Activated CD4-positive, alpha-beta memory T cell treated with anti-CD3 and anti-CD28 coated beads for 36 hours (primary cell): ENCODE data around the gene GTF2H4. TPM values are rescaled to one million over a fixed set of nuclear protein-coding genes. Genes with fewer than 3 reads are reported as not detected.

Source experiments
- CTCF ChIA-PET: fragments of 350-600 bp; sonication (Branson Sonifier 250); formaldehyde crosslinking; loops from one replicate; lab custom pipeline; 2021; ENCODE audit warnings: antibody characterized with exemption, inconsistent platforms; lab: Charles Lee
- POLR2A ChIA-PET: fragments of 350-600 bp; sonication (Branson Sonifier 250); formaldehyde crosslinking; loops from one replicate; lab custom pipeline; 2021; ENCODE audit warnings: antibody characterized with exemption; lab: Charles Lee
- DNase-seq: peaks from one replicate; pipeline ENCODE4 v3.0.0-alpha.2; 2020
- H3K27ac Mint-ChIP-seq: one replicate; pipeline ENCODE4 v1.8.0; 2021; ENCODE audit warnings: mixed read lengths
- H3K27me3 Mint-ChIP-seq: one replicate; pipeline ENCODE4 v1.8.0; 2021; ENCODE audit warnings: mixed read lengths
- H3K36me3 Mint-ChIP-seq: one replicate; pipeline ENCODE4 v1.8.0; 2021; ENCODE audit warnings: mixed read lengths
- H3K4me1 Mint-ChIP-seq: one replicate; pipeline ENCODE4 v1.8.0; 2021; ENCODE audit warnings: low read depth, mixed read lengths
- H3K4me3 Mint-ChIP-seq: one replicate; pipeline ENCODE4 v1.8.0; 2021; ENCODE audit warnings: mild to moderate bottlenecking, mixed read lengths
- H3K9me3 Mint-ChIP-seq: one replicate; pipeline ENCODE4 v1.8.0; 2021; ENCODE audit warnings: mixed read lengths
- intact Hi-C: fragments of 100-400 bp; cut with micrococcal nuclease; formaldehyde crosslinking; loops from one replicate; pipeline ENCODE4 v1.15.1; 2023
- total RNA-seq, 2 experiments: library from RNA; stranded (reverse); gene quantifications; one replicate each; pipeline ENCODE4 v1.2.3, GENCODE V29; 2021

The GTF2H4 gene
- total RNA-seq, 2 experiments from 2014 or later = 35.2 to 39.2 TPM

DNA sequence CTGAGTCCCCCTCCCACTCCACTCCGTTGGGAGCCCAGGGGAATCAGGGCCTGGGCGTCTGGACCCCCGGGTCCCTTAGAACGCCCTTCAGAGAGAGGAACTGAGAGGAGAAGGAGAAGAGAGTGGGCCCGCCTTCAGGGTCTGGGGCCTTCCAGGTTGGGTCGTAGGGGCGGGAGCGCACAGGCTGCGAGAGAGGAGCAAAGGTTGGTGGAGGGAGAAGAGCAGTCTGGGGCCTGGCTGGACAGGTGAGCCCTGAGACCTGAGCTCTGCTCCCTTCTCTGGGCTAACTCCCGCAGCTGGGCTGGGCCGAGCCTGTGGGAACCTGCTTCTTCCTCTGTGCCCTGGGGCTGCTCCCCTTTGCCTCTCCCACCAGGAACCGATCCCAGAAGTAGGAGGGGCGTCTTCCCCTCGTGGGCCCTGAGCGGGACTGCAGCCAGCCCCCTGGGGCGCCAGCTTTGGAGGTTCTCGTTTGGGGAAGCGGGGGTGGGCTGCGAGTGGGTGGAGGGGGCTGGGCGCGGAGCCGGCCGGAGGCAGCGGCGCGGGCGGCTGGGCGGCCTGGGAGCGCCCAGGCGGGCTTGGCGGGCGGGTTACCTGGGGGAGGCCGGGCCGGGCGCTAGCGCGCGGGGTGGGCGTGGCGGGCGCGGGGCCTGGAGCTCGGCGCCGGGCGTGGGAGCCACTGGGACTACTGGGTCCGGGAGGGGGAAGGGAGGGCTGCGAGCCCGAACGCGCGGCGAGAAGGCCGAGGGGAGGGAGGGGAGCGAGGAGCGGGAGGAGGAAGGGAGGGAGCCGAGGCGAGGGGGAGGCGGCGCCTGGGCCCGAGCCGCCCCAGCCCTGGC, 24.1 kb upstream of the GTF2H4 start, which contains the start of gene DDR1:
DDR1 (plus strand) TSS at position 835 of the 836 bp plus-strand sequence. CDS start 4,211 bp downstream, outside the sequence.
- CTCF ChIA-PET = interaction anchor here (0.6 to 1.7 kb wide), 5 partner anchors 55 to 203 kb away, joined by 3 to 11 read pairs (median 6); no protein-coding TSS in a partner anchor
- Mint-ChIP-seq H3K27ac (no peak within 1 kb of the TSS), H3K27me3 (no peaks in the 10 kb centered on the region), H3K9me3 (no peaks in the 10 kb centered on the region), H3K4me3 (peak within 1 kb of the TSS; percentile 70), H3K36me3 (no peaks in the 10 kb centered on the region), H3K4me1 (peaks cover 25% of the 10 kb centered on the region)
- intact Hi-C loops = no loop called here
- DNase-seq = peak; percentile 61
- POLR2A ChIA-PET = interaction anchor here (0.7 to 1.0 kb wide), 3 partner anchors 30 to 55 kb away, joined by 3 to 4 read pairs (median 3); partner anchors contain the start of gene VARS2

DNA sequence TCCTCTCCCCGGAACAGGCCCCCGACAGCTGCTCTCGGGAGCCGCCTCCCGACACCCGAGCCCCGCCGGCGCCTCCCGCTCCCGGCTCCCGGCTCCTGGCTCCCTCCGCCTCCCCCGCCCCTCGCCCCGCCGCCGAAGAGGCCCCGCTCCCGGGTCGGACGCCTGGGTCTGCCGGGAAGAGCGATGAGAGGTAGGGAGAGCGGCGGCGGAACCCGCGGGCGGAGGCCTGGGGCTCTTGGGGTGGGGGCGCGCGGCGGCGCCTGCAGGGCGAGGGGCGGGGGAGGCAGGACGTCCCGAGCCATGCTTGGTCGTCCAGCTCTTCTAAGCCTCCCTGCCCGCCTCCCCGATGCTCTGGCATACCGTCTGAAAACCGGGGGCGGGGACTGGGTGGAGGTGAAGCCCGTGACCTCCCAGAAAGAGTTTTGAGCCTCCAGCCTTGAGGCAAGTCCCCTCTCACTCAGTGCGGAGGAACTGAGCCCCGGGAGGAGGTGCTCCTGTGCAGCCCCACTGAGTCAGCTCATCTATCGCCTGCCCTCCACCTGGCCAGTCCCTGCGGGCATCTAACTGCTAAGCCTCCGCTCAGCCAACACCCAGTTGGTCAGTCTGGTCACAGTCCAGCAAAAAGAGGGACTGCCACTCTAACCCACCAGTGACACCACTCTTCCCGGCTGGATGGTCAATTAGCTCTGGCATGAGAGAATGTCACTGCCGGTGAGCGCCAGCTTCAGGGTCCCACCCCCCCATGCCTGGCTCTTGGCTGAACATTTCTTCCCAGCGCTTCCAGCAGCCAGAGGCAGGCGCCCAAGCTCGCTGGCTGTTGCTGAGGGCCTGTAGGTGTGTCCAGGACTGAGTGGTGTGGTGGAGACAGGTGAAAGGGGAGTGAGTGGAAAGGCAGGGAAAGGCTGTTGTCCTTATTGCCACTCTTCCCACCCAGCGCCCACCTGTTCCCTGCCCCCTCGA, 23.2 kb upstream of the GTF2H4 start:
- DNase-seq = peak; percentile 66
- intact Hi-C loops = no loop called here
- H3K4me1 Mint-ChIP-seq = peaks cover 25% of the 10 kb centered on the region
- CTCF ChIA-PET = interaction anchor here (0.6 to 1.7 kb wide), 7 partner anchors 56 to 205 kb away, joined by 3 to 11 read pairs (median 4); no protein-coding TSS in a partner anchor
- H3K9me3 Mint-ChIP-seq = no peaks in the 10 kb centered on the region
- H3K27me3 Mint-ChIP-seq = no peaks in the 10 kb centered on the region
- POLR2A ChIA-PET = interaction anchor here (0.7 to 1.0 kb wide), 3 partner anchors 29 to 56 kb away, joined by 3 to 4 read pairs (median 3); partner anchors contain the start of gene VARS2
- H3K4me3 Mint-ChIP-seq = peak overlapping the region; percentile 70
- H3K36me3 Mint-ChIP-seq = no peaks in the 10 kb centered on the region
- H3K27ac Mint-ChIP-seq = no peak overlapping the region

DNA sequence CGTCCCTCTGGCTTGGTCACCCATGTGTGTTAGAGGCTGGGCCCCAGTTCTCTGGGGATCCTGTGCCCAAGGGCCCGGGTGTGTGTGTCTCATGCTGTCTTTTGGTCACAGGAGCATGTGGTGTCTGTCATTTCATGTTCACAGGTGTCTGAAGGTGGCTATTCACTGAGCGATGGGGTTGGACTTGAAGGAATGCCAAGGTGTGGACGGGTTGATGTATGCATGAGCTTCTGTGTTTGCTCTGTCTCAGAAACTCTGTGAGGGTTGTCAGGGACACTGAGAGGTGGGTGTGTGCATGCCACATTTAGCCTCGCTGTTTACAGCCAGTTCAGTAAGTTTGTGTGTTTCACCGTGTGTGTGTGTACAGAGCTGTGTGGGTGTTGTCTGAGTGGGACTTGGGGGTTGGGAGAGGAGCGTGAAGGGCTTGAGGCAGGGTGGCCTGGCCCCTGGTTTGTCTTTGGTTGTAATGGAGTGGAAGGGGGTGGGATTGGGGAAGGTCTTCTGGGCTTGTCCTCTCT, 22.5 kb upstream of the GTF2H4 start:
- H3K27ac Mint-ChIP-seq = no peak overlapping the region
- peaks cover 25% of the 10 kb centered on the region for H3K4me1 Mint-ChIP-seq
- no peaks in the 10 kb centered on the region for H3K36me3 Mint-ChIP-seq
- no peak for DNase-seq
- intact Hi-C loops = no loop called here
- ChIA-PET POLR2A (no interaction called here), CTCF (interaction anchor here (1.2 to 1.5 kb wide), 2 partner anchors 155 to 206 kb away, joined by 3 read pairs; no protein-coding TSS in a partner anchor)
- no peaks in the 10 kb centered on the region for H3K9me3 Mint-ChIP-seq
- H3K27me3 Mint-ChIP-seq = no peaks in the 10 kb centered on the region
- H3K4me3 Mint-ChIP-seq = peak overlapping the region; percentile 70

DNA sequence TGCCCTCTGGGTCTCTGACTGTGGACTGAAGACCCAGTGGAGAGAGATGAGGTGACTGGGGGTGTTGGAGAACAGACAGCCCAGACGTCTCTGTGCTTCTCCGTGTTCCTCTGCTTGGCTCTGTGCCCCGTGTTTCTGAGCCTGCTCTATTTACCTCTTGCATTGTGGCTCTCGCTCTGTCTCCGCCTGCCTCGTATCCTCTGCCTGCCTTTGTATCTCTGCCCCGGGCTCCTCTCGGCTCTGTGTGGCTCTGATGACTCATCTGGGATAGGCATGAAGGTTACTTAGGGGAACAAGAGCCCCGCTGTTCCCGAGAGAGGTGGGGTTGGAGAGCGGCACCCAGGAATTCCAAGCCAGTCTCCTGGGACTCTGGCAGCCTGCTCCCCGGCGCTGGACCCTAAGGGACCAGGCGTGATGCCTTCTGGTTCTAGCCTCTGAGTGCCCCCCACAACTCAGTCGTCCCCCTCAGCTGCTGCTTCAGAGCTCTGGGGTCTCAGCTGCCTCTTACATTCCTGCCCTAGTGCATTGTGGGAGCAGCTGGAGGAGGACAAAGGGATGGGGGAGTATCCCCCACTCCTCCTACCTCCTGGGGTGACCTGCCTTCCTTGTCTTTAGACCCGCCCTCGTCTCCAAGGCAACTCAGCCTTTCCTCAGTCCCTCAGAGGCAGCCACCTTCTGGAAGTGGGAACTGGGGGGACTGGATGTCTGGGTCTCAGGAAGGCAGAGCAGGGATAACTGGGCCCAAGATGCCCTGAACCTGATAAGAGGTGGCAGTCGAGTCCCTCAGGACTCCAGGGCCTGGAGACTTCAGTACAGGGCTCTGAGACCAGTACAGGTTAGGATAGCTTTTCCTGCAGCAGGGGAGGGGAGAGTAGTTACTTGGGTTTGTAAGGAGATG, 21.8 kb upstream of the GTF2H4 start:
- Mint-ChIP-seq H3K9me3 (no peaks in the 10 kb centered on the region), H3K27ac (no peak overlapping the region), H3K27me3 (no peaks in the 10 kb centered on the region), H3K36me3 (no peaks in the 10 kb centered on the region), H3K4me1 (peaks cover 25% of the 10 kb centered on the region), H3K4me3 (peak overlapping the region; percentile 70)
- ChIA-PET POLR2A (no interaction called here), CTCF (interaction anchor here (0.9 to 1.5 kb wide), 2 partner anchors 156 to 193 kb away, joined by 3 to 4 read pairs; no protein-coding TSS in a partner anchor)
- peak; percentile 38 for DNase-seq
- intact Hi-C loops = no loop called here

DNA sequence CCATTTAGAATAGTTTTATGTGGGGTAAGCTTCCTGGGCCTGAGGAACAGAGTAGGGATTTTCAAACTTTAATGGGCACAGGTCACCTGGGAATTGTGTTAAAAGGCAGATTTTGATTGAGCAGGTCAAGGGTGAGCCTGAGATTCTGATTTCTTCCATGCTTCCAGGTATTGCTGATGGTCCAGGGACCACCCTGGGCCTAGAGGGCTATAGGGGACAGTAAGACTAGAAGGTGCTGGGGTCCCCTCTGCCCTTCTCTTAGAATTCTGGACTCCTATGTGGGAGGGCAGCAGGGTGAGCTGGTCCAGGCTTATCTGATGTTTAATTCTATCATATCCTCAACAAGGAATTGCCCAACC, 21.1 kb upstream of the GTF2H4 start:
- intact Hi-C loops = no loop called here
- Mint-ChIP-seq H3K27ac (no peak overlapping the region), H3K27me3 (no peaks in the 10 kb centered on the region), H3K9me3 (no peaks in the 10 kb centered on the region), H3K36me3 (no peaks in the 10 kb centered on the region), H3K4me3 (no peak overlapping the region), H3K4me1 (peaks cover 25% of the 10 kb centered on the region)
- DNase-seq = no peak
- POLR2A ChIA-PET = no interaction called here
- CTCF ChIA-PET = interaction anchor here (0.9 kb wide), 1 partner anchor 193 kb away, joined by 4 read pairs; no protein-coding TSS in a partner anchor

DNA sequence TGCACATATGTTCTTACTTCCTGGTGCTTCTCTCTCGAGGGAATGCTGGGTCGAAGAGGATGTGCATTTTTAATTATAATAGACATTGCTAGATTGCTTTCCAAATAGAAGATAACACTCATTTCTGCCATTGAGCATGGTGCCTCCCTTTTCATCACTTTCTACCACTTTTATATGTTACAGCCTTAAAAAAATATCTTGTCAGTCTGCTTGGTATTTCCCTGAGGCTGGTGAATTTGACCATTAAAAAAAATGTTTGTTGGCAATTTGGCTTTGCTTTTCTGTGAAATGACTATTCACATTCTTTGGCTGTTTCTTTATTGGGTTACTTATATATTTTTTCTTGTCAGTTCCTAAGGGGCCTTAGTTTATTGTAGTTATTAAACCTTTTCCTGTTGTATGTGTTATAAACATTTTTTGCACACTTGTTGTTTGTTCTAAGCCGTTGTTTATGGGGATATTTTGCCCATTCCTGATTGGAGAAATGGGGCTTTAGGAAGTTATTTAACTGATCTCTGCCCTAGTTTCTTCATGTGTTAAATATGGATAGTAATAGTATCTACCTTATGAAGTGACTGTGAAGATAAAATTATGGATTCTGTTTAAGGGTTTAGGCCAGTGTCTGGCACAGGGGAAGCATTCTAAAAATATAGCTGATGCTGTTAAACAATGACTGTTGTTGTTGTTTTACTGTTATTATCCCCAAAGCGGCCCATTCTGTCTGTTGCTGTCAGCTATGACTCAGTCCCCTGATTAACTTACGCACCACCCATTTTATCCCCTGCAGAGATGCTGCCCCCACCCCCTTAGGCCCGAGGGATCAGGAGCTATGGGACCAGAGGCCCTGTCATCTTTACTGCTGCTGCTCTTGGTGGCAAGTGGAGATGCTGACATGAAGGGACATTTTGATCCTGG, 19.8 kb upstream of the GTF2H4 start:
- H3K4me1 Mint-ChIP-seq = peaks cover 22% of the 10 kb centered on the region
- CTCF ChIA-PET = interaction anchor here (1.3 to 1.5 kb wide), 2 partner anchors 192 to 199 kb away, joined by 4 read pairs; no protein-coding TSS in a partner anchor
- no peak overlapping the region for H3K4me3 Mint-ChIP-seq
- no peaks in the 10 kb centered on the region for H3K9me3 Mint-ChIP-seq
- no peak for DNase-seq
- intact Hi-C loops = no loop called here
- H3K27me3 Mint-ChIP-seq = no peaks in the 10 kb centered on the region
- no peaks in the 10 kb centered on the region for H3K36me3 Mint-ChIP-seq
- H3K27ac Mint-ChIP-seq = no peak overlapping the region
- POLR2A ChIA-PET = no interaction called here

DNA sequence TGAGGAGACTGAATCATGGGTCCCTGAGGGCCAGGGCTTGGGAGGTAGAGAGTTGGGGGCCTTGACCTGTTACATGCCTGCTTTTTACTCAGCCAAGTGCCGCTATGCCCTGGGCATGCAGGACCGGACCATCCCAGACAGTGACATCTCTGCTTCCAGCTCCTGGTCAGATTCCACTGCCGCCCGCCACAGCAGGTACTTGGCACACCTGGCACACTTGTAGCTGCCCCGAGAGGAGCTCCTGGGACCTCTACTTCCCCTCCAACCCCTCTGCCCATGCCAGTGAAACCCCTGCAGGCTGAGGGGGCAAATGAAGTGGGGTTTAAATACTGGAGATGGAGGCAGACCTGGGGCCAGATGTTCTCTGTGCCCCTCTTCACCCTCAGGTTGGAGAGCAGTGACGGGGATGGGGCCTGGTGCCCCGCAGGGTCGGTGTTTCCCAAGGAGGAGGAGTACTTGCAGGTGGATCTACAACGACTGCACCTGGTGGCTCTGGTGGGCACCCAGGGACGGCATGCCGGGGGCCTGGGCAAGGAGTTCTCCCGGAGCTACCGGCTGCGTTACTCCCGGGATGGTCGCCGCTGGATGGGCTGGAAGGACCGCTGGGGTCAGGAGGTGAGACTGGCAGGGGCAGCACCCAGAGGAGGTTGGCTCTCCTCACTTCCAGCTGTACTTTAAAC, 19.1 kb upstream of the GTF2H4 start:
- H3K9me3 Mint-ChIP-seq = no peaks in the 10 kb centered on the region
- no peak overlapping the region for H3K4me3 Mint-ChIP-seq
- H3K27me3 Mint-ChIP-seq = no peaks in the 10 kb centered on the region
- intact Hi-C loops = no loop called here
- H3K4me1 Mint-ChIP-seq = peaks cover 17% of the 10 kb centered on the region
- no peaks in the 10 kb centered on the region for H3K36me3 Mint-ChIP-seq
- DNase-seq = peak; percentile 4
- ChIA-PET POLR2A (interaction anchor here (0.6 kb wide), 1 partner anchor 78 kb away, joined by 5 read pairs; no protein-coding TSS in a partner anchor), CTCF (interaction anchor here (1.3 to 1.5 kb wide), 2 partner anchors 191 to 198 kb away, joined by 4 read pairs; no protein-coding TSS in a partner anchor)
- no peak overlapping the region for H3K27ac Mint-ChIP-seq

DNA sequence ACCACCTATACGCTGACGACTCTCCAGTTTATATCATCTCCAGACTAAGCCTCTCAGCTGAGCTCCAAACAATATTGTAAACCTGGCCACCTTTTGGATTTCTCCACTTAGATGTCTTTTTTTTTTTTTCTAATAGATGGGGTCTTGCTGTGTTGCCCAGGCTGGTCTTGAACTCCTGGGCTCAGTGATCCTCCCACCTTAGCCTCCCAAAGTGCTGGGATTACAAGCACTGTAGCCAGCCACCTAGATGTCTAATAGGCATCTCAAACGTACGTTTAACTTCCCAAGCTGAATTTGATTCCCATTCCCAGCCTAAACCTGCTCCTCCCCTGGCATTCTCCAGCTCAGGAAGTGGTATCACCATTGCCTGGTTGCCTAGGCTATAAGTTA, 18.5 kb upstream of the GTF2H4 start:
- H3K4me3 Mint-ChIP-seq = no peak overlapping the region

DNA sequence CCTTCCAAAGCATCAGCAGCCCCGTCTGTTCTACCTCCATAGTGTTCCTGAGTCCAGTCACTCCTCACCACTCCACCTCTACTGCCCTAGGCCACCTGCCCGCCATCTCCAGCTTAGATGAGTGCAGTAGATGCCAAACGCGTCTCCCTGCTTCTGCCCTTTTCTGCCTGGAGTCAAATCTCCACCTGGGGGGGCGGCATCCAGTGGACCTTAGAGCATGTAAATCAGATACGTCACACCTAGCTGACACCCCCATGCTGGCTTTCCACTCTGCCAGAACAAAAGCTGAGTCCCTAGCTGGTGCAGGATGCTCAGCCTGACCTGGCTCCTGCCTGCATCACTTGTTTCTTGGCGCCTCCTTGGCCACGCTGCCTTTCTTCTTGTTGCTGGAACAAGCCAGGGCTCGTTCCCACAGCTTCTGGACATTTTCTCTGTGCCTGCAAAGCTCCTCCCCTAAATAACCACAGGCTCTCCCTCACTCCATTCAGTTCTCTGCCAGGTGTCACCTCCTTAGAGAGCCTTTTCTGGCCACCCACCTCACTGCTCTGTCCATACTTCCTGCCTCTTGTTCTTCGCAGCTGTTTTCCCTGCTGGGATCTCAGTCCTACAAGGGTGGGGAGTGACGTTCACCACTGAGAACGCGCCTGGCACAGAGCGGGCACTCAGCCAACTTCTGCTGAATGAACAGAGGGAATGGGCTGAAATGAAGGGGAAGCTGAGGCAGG, 17.9 kb upstream of the GTF2H4 start:
- POLR2A ChIA-PET = no interaction called here
- Mint-ChIP-seq H3K4me1 (peaks cover 14% of the 10 kb centered on the region), H3K9me3 (no peaks in the 10 kb centered on the region), H3K4me3 (no peak overlapping the region), H3K36me3 (no peaks in the 10 kb centered on the region), H3K27me3 (no peaks in the 10 kb centered on the region), H3K27ac (no peak overlapping the region)
- peak; percentile 3 for DNase-seq
- intact Hi-C loops = no loop called here
- CTCF ChIA-PET = interaction anchor here (1.3 to 1.7 kb wide), 2 partner anchors 12 to 190 kb away, joined by 4 read pairs; no protein-coding TSS in a partner anchor

More for the DNA sequence above, 18.5 kb upstream of the GTF2H4 start:
- Mint-ChIP-seq H3K4me1 (peaks cover 17% of the 10 kb centered on the region), H3K9me3 (no peaks in the 10 kb centered on the region), H3K36me3 (no peaks in the 10 kb centered on the region), H3K27ac (no peak overlapping the region), H3K27me3 (no peaks in the 10 kb centered on the region)
- intact Hi-C loops = no loop called here
- ChIA-PET POLR2A (interaction anchor here (0.6 kb wide), 1 partner anchor 78 kb away, joined by 5 read pairs; no protein-coding TSS in a partner anchor), CTCF (interaction anchor here (1.3 to 1.5 kb wide), 2 partner anchors 191 to 198 kb away, joined by 4 read pairs; no protein-coding TSS in a partner anchor)
- no peak for DNase-seq
